ENCODE measurements around the gene GTF3A.

GTF3A gene

GRCh38 chr13:27476943-27477703, 52.7 kb downstream of the GTF3A start:
- TF ChIP-seq ZFX (IDR thresholded peaks at IDR 0.05; ENCODE audit: borderline replicate concordance) = no peak
- TF ChIP-seq, protein P1, sequence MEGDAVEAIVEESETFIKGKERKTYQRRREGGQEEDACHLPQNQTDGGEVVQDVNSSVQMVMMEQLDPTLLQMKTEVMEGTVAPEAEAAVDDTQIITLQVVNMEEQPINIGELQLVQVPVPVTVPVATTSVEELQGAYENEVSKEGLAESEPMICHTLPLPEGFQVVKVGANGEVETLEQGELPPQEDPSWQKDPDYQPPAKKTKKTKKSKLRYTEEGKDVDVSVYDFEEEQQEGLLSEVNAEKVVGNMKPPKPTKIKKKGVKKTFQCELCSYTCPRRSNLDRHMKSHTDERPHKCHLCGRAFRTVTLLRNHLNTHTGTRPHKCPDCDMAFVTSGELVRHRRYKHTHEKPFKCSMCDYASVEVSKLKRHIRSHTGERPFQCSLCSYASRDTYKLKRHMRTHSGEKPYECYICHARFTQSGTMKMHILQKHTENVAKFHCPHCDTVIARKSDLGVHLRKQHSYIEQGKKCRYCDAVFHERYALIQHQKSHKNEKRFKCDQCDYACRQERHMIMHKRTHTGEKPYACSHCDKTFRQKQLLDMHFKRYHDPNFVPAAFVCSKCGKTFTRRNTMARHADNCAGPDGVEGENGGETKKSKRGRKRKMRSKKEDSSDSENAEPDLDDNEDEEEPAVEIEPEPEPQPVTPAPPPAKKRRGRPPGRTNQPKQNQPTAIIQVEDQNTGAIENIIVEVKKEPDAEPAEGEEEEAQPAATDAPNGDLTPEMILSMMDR (IDR thresholded peaks at IDR 0.05) = no peak
- 0 out of 2 replicates have a peak overlapping the region, but pooled peaks have one; percentile 23 for H3K27ac ChIP-seq

GRCh38 chr13:27481766-27482165, 57.3 kb downstream of the GTF3A start:
- no peak overlapping the region for H3K27ac ChIP-seq
- no peak for TF ChIP-seq ZFX (IDR thresholded peaks at IDR 0.05; ENCODE audit: borderline replicate concordance)
- TF ChIP-seq, protein P1 (IDR thresholded peaks at IDR 0.05) = peak; percentile 76

- H3K27ac ChIP-seq = no peak overlapping the region
- TF ChIP-seq, protein P1 (IDR thresholded peaks at IDR 0.05) = no peak
- no peak for TF ChIP-seq ZFX (IDR thresholded peaks at IDR 0.05; ENCODE audit: borderline replicate concordance)
Measured at GRCh38 chr13:27482983-27483382, 58.6 kb downstream of the GTF3A start.

GRCh38 chr13:27483421-27483820, 59.0 kb downstream of the GTF3A start:
- H3K27ac ChIP-seq = no peak overlapping the region
- TF ChIP-seq ZFX (IDR thresholded peaks at IDR 0.05; ENCODE audit: borderline replicate concordance) = no peak
- TF ChIP-seq, protein P1 (IDR thresholded peaks at IDR 0.05) = no peak

Data from 22Rv1 (cell line).